Measurements from ENCODE around the gene VTI1A.

VTI1A gene

GRCh38 chr10:112554263-112554662 lies 107.2 kb downstream of the VTI1A start:
- no peaks in the 10 kb centered on the region for H3F3A ChIP-seq (ENCODE audit: insufficient read depth, low read length)
- no peak overlapping the region for H3K9ac ChIP-seq (ENCODE audit: low read length)
- no peaks in the 10 kb centered on the region for H3K9me3 ChIP-seq (replicated peaks; ENCODE audit: insufficient read depth, low read length)
- no peak overlapping the region for H3K4me3 ChIP-seq (ENCODE audit: low read length)
- H3K27me3 ChIP-seq (replicated peaks; ENCODE audit: insufficient read depth, low read length): no peaks in the 10 kb centered on the region
- H3K9me2 ChIP-seq (replicated peaks; ENCODE audit: insufficient read depth, low read length): no peaks in the 10 kb centered on the region
- DNase-seq: no peak
- no peaks in the 10 kb centered on the region for H3K36me3 ChIP-seq (replicated peaks; ENCODE audit: insufficient read depth, low read length)
- no peaks in the 10 kb centered on the region for H4K20me1 ChIP-seq (ENCODE audit: insufficient read depth, low read length)
- H3K4me1 ChIP-seq (ENCODE audit: low read length): no peaks in the 10 kb centered on the region
- H2AFZ ChIP-seq (ENCODE audit: low read length): no peak overlapping the region
- H3K4me2 ChIP-seq (ENCODE audit: low read depth, low read length): no peak overlapping the region
- no peaks in the 10 kb centered on the region for H3K79me2 ChIP-seq (ENCODE audit: low read length)
- TF ChIP-seq EZH2 (optimal IDR thresholded peaks at IDR 0.05; ENCODE audit: low read depth, low read length) (no peak), EZH2phosphoT487 (IDR thresholded peaks at IDR 0.05; ENCODE audit: low read length) (no peak)
- TF ChIP-seq, protein P1, sequence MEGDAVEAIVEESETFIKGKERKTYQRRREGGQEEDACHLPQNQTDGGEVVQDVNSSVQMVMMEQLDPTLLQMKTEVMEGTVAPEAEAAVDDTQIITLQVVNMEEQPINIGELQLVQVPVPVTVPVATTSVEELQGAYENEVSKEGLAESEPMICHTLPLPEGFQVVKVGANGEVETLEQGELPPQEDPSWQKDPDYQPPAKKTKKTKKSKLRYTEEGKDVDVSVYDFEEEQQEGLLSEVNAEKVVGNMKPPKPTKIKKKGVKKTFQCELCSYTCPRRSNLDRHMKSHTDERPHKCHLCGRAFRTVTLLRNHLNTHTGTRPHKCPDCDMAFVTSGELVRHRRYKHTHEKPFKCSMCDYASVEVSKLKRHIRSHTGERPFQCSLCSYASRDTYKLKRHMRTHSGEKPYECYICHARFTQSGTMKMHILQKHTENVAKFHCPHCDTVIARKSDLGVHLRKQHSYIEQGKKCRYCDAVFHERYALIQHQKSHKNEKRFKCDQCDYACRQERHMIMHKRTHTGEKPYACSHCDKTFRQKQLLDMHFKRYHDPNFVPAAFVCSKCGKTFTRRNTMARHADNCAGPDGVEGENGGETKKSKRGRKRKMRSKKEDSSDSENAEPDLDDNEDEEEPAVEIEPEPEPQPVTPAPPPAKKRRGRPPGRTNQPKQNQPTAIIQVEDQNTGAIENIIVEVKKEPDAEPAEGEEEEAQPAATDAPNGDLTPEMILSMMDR (IDR thresholded peaks at IDR 0.05; ENCODE audit: low read length): no peak
- no peak overlapping the region for H3K27ac ChIP-seq (ENCODE audit: low read length)

- H3K4me1 ChIP-seq (ENCODE audit: low read length): no peaks in the 10 kb centered on the region
- H3K36me3 ChIP-seq (replicated peaks; ENCODE audit: insufficient read depth, low read length): no peaks in the 10 kb centered on the region
- H3K9me2 ChIP-seq (replicated peaks; ENCODE audit: insufficient read depth, low read length): no peaks in the 10 kb centered on the region
- H3K79me2 ChIP-seq (ENCODE audit: low read length): no peaks in the 10 kb centered on the region
- no peaks in the 10 kb centered on the region for H3F3A ChIP-seq (ENCODE audit: insufficient read depth, low read length)
- H3K9me3 ChIP-seq (replicated peaks; ENCODE audit: insufficient read depth, low read length): no peaks in the 10 kb centered on the region
- no peak overlapping the region for H3K27ac ChIP-seq (ENCODE audit: low read length)
- no peak overlapping the region for H3K4me2 ChIP-seq (ENCODE audit: low read depth, low read length)
- no peak overlapping the region for H2AFZ ChIP-seq (ENCODE audit: low read length)
- no peaks in the 10 kb centered on the region for H4K20me1 ChIP-seq (ENCODE audit: insufficient read depth, low read length)
- TF ChIP-seq, protein P1 (IDR thresholded peaks at IDR 0.05; ENCODE audit: low read length): no peak
- no peak for TF ChIP-seq EZH2phosphoT487 (IDR thresholded peaks at IDR 0.05; ENCODE audit: low read length)
- TF ChIP-seq EZH2 (optimal IDR thresholded peaks at IDR 0.05; ENCODE audit: low read depth, low read length): no peak
- H3K4me3 ChIP-seq (ENCODE audit: low read length): no peak overlapping the region
- no peaks in the 10 kb centered on the region for H3K27me3 ChIP-seq (replicated peaks; ENCODE audit: insufficient read depth, low read length)
- H3K9ac ChIP-seq (ENCODE audit: low read length): no peak overlapping the region
- DNase-seq: no peak
Measured at GRCh38 chr10:112557197-112557596, 110.2 kb downstream of the VTI1A start.

GRCh38 chr10:112558476-112559142 lies 111.6 kb downstream of the VTI1A start:
- Histone ChIP-seq H3K27ac (ENCODE audit: low read length) (no peak overlapping the region), H3K9me2 (replicated peaks; ENCODE audit: insufficient read depth, low read length) (no peaks in the 10 kb centered on the region), H3K4me3 (ENCODE audit: low read length) (no peak overlapping the region), H3K9me3 (replicated peaks; ENCODE audit: insufficient read depth, low read length) (no peaks in the 10 kb centered on the region), H3K9ac (ENCODE audit: low read length) (no peak overlapping the region), H3K79me2 (ENCODE audit: low read length) (no peaks in the 10 kb centered on the region), H2AFZ (ENCODE audit: low read length) (no peak overlapping the region), H3K27me3 (replicated peaks; ENCODE audit: insufficient read depth, low read length) (no peaks in the 10 kb centered on the region), H3K36me3 (replicated peaks; ENCODE audit: insufficient read depth, low read length) (no peaks in the 10 kb centered on the region), H3K4me2 (ENCODE audit: low read depth, low read length) (no peak overlapping the region), H4K20me1 (ENCODE audit: insufficient read depth, low read length) (no peaks in the 10 kb centered on the region), H3K4me1 (ENCODE audit: low read length) (no peaks in the 10 kb centered on the region), H3F3A (ENCODE audit: insufficient read depth, low read length) (no peaks in the 10 kb centered on the region)
- no peak for TF ChIP-seq EZH2phosphoT487 (IDR thresholded peaks at IDR 0.05; ENCODE audit: low read length)
- TF ChIP-seq, protein P1 (IDR thresholded peaks at IDR 0.05; ENCODE audit: low read length): no peak
- TF ChIP-seq EZH2 (optimal IDR thresholded peaks at IDR 0.05; ENCODE audit: low read depth, low read length): no peak
- DNase-seq: no peak
